Activated naive CD4-positive, alpha-beta T cell treated with anti-CD3 and anti-CD28 coated beads, Interleukin-2, amount 10 ng/mL, durations not matched to agents 7 days and 5 days (primary cell): ENCODE results near the gene WARS2.

ENCODE experiments used
- CTCF ChIA-PET: fragments of 350-600 bp; sonication (Branson Sonifier 250); formaldehyde crosslinking; loops from one replicate; lab custom pipeline; 2021; ENCODE audit warnings: antibody characterized with exemption; lab: Charles Lee
- DNase-seq: peaks from one replicate; pipeline ENCODE4 v3.0.0-alpha.2; 2020
- H3K27ac Mint-ChIP-seq: one replicate; pipeline ENCODE4 v1.8.0; 2021; ENCODE audit warnings: mild to moderate bottlenecking, moderate library complexity, mixed read lengths
- H3K27me3 Mint-ChIP-seq: one replicate; pipeline ENCODE4 v1.8.0; 2021; ENCODE audit warnings: mild to moderate bottlenecking, mixed read lengths
- H3K36me3 Mint-ChIP-seq: one replicate; pipeline ENCODE4 v1.8.0; 2021; ENCODE audit warnings: mixed read lengths
- H3K4me1 Mint-ChIP-seq: one replicate; pipeline ENCODE4 v1.8.0; 2021; ENCODE audit warnings: mixed read lengths
- H3K4me3 Mint-ChIP-seq: one replicate; pipeline ENCODE4 v1.8.0; 2021; ENCODE audit warnings: mild to moderate bottlenecking, moderate library complexity, mixed read lengths
- H3K9me3 Mint-ChIP-seq: one replicate; pipeline ENCODE4 v1.8.0; 2021; ENCODE audit warnings: mixed read lengths

Gene WARS2

GRCh38 chr1:118981436-118981835 is 159.0 kb downstream of the WARS2 start:
- no peak for DNase-seq
- Mint-ChIP-seq H3K27ac (no peak overlapping the region), H3K9me3 (peaks cover 11% of the 10 kb centered on the region), H3K27me3 (peaks cover 82% of the 10 kb centered on the region), H3K4me1 (peaks cover 8% of the 10 kb centered on the region), H3K4me3 (no peak overlapping the region), H3K36me3 (peaks cover 23% of the 10 kb centered on the region)
- CTCF ChIA-PET: no interaction called here
